Transverse colon (tissue), 4 donors: ENCODE data around the gene ALK. TPM values are rescaled to one million over a fixed set of nuclear protein-coding genes. Genes with fewer than 3 reads are reported as not detected.

Experiments used
- DNase-seq: peaks from one replicate; pipeline ENCODE4 v3.0.0-alpha.2; 2019
- H3K27ac ChIP-seq, 4 donors: fragments of 200-600 bp; sonication (generic); 2 replicates each; pipeline ENCODE4 v1.5.1; 2016 to 2018; ENCODE audit warnings: inconsistent platforms in 4 of 4
- H3K27me3 ChIP-seq: fragments of 200-600 bp; sonication (generic); 2 replicates; pipeline ENCODE4 v1.5.1; 2017; ENCODE audit warnings: inconsistent platforms
- H3K36me3 ChIP-seq, 4 donors: fragments of 200-600 bp; sonication (generic); 2 replicates each; pipeline ENCODE4 v1.5.1; 2017 to 2019; ENCODE audit warnings: inconsistent platforms in 4 of 4
- H3K4me1 ChIP-seq, 4 donors: fragments of 200-600 bp; sonication (generic); 2 replicates each; pipeline ENCODE4 v1.5.1; 2017 to 2020; ENCODE audit warnings: inconsistent platforms in 4 of 4
- H3K4me3 ChIP-seq, 4 donors: fragments of 200-600 bp; sonication (generic); 1 replicate in 1 of 4; 2 replicates in 3 of 4; pipeline versions ENCODE4 v1.5.1 to v1.6.1; 2017 to 2019; ENCODE audit warnings: inconsistent platforms in 4 of 4
- H3K9me3 ChIP-seq, 2 donors: fragments of 200-600 bp; sonication (generic); 2 replicates each; pipeline ENCODE4 v1.5.1; 2017 to 2019; ENCODE audit warnings: inconsistent platforms in 2 of 2
- CTCF ChIP-seq, 5 experiments: fragments of 200-600 bp in 3 of 5; fragments of 450-650 bp in 2 of 5; sonication (generic) in 3 of 5; IDR thresholded peaks; 1 replicate in 2 of 5; 2 replicates in 3 of 5; pipeline ENCODE4 v1.5.1; 2016 to 2017; ENCODE audit warnings: antibody characterized with exemption in 5 of 5, inconsistent platforms in 3 of 5, mild to moderate bottlenecking in 2 of 5, moderate library complexity in 1 of 5
- EP300 ChIP-seq: sonication (generic); formaldehyde crosslinking; IDR thresholded peaks from one replicate; pipeline ENCODE4 v1.6.1; 2017; ENCODE audit warnings: antibody characterized with exemption, low read depth
- POLR2A ChIP-seq: fragments of 450-650 bp; IDR thresholded peaks from one replicate; pipeline ENCODE4 v1.6.1; 2016; ENCODE audit warnings: antibody characterized with exemption, mild to moderate bottlenecking, moderate library complexity
- POLR2AphosphoS5 ChIP-seq, 3 donors: sonication (generic); formaldehyde crosslinking; IDR thresholded peaks; one replicate each; pipeline ENCODE4 v1.6.1; 2016; ENCODE audit warnings: antibody characterized with exemption in 3 of 3
- WGBS, 2 donors: methylation state at CpG; one replicate each; pipeline ENCODE4 v1.1.5; 2018; ENCODE audit warnings: low coverage in 1 of 2; 5-methylcytosine and 5-hydroxymethylcytosine counted together
- in situ Hi-C, 4 donors: fragments of 200-750 bp; cut with MboI; loops; one replicate each; pipeline versions ENCODE4 v1.15.0 to v1.15.1; 2017; ENCODE audit warnings: low sequenced_read_pairs in 3 of 4, low pct_ligation_motif_present in 1 of 4, low pct_unique_long_range_greater_than_20kb in 1 of 4
- intact Hi-C: fragments of 100-400 bp; cut with DNase I; formaldehyde crosslinking; loops from one replicate; pipeline ENCODE4 v1.15.1; 2023; ENCODE audit warnings: low total_unique reads
- total RNA-seq, 4 donors: library from RNA; depleted of rRNA; stranded (reverse); fragments of >200 nt; gene quantifications; one replicate each; pipeline ENCODE4 v1.1.0, GENCODE V29; 2016

The ALK gene
- total RNA-seq, 4 donors from 2014 or later: 0.32 to 0.82 TPM; not detected in 2

GRCh38 chr2:29611261-29611660 lies 310.1 kb downstream of the ALK start:
- H3K9me3 ChIP-seq: no peaks in the 10 kb centered on the region
- H3K36me3 ChIP-seq: no peaks in the 10 kb centered on the region
- whole genome bisulfite sequencing, 2 donors: 39 to 61% methylated on average over 2 of the region's 2 CpGs
- H3K4me3 ChIP-seq: no peak overlapping the region
- no peak overlapping the region for H3K27ac ChIP-seq
- intact Hi-C loops (no loop called here), in situ Hi-C loops (no loop called here)
- TF ChIP-seq EP300: no peak
- TF ChIP-seq POLR2A: no peak
- no peak for TF ChIP-seq CTCF (IDR thresholded peaks at IDR 0.05)
- no peak for TF ChIP-seq POLR2AphosphoS5 (IDR thresholded peaks at IDR 0.05)
- no peaks in the 10 kb centered on the region for H3K27me3 ChIP-seq
- no peak for DNase-seq
- H3K4me1 ChIP-seq: no peaks in the 10 kb centered on the region

- in situ Hi-C loops: no loop called here
- TF ChIP-seq POLR2AphosphoS5 (IDR thresholded peaks at IDR 0.05) (no peak), EP300 (no peak), CTCF (IDR thresholded peaks at IDR 0.05) (no peak), POLR2A (no peak)
- no peak overlapping the region for H3K4me3 ChIP-seq
- no peak for DNase-seq
- intact Hi-C loops: no loop called here
- H3K4me1 ChIP-seq: no peaks in the 10 kb centered on the region
- no peaks in the 10 kb centered on the region for H3K27me3 ChIP-seq
- no peak overlapping the region for H3K27ac ChIP-seq
- H3K9me3 ChIP-seq: no peaks in the 10 kb centered on the region
- WGBS, 2 donors: 93 to 100% methylated on average over 3 of the region's 3 CpGs
- H3K36me3 ChIP-seq: no peaks in the 10 kb centered on the region
Measured at GRCh38 chr2:29610569-29610968, 310.8 kb downstream of the ALK start.

- 54 to 83% methylated on average over 3 to 4 of the region's 4 CpGs for WGBS, 2 donors
- Histone ChIP-seq H3K27ac (no peak overlapping the region), H3K27me3 (no peaks in the 10 kb centered on the region), H3K4me3 (no peak overlapping the region), H3K9me3 (no peaks in the 10 kb centered on the region), H3K4me1 (no peaks in the 10 kb centered on the region), H3K36me3 (no peaks in the 10 kb centered on the region)
- in situ Hi-C loops (no loop called here), intact Hi-C loops (no loop called here)
- TF ChIP-seq EP300 (no peak), CTCF (IDR thresholded peaks at IDR 0.05) (no peak), POLR2A (no peak), POLR2AphosphoS5 (IDR thresholded peaks at IDR 0.05) (no peak)
- no peak for DNase-seq
Measured at GRCh38 chr2:29607038-29607420, 314.4 kb downstream of the ALK start.

- Histone ChIP-seq H3K9me3 (no peaks in the 10 kb centered on the region), H3K4me3 (no peak overlapping the region), H3K27me3 (no peaks in the 10 kb centered on the region), H3K27ac (no peak overlapping the region), H3K36me3 (no peaks in the 10 kb centered on the region), H3K4me1 (no peaks in the 10 kb centered on the region)
- in situ Hi-C loops: no loop called here
- 85 to 88% methylated on average over 1 of the region's 1 CpG for WGBS, 2 donors
- intact Hi-C loops: no loop called here
- TF ChIP-seq EP300 (no peak), POLR2AphosphoS5 (IDR thresholded peaks at IDR 0.05) (no peak), CTCF (IDR thresholded peaks at IDR 0.05) (no peak), POLR2A (no peak)
- no peak for DNase-seq
Measured at GRCh38 chr2:29606104-29607037, 315.0 kb downstream of the ALK start.
